B cell (primary cell): ENCODE data around the gene SHISA7. TPM values are rescaled to one million over a fixed set of nuclear protein-coding genes. Genes with fewer than 3 reads are reported as not detected.

Experiments
- ATAC-seq: fragments of 200-7000 bp; cut with Tn5 transposase; one replicate; pipeline ENCODE4 v1.10.0; 2021; ENCODE audit warnings: low read depth, mild to moderate bottlenecking, moderate number of reproducible peaks, moderate library complexity
- CTCF ChIA-PET: fragments of 350-600 bp; sonication (Branson Sonifier 250); formaldehyde crosslinking; loops from one replicate; lab custom pipeline; 2021; ENCODE audit warnings: antibody characterized with exemption, inconsistent platforms; lab: Charles Lee
- POLR2A ChIA-PET: fragments of 350-600 bp; sonication (Branson Sonifier 250); formaldehyde crosslinking; loops from one replicate; lab custom pipeline; 2021; ENCODE audit warnings: antibody characterized with exemption; lab: Charles Lee
- DNase-seq: peaks from one replicate; pipeline ENCODE4 v3.0.0; 2013
- H2AFZ ChIP-seq: 2 replicates; pipeline ENCODE4 v1.6.1; 2012; ENCODE audit warnings: mild to moderate bottlenecking, low read depth, low read length; ENCODE audit not compliant: insufficient read depth, poor library complexity, severe bottlenecking
- H3K27ac ChIP-seq, 2 donors: 1 replicate in 1 of 2; 2 replicates in 1 of 2; pipeline ENCODE4 v1.5.1; 2012 to 2013; ENCODE audit warnings: low read length in 2 of 2, mild to moderate bottlenecking in 2 of 2, moderate library complexity in 1 of 2
- H3K27me3 ChIP-seq, 4 experiments: fragments of 200-600 bp in 1 of 4; sonication (generic) in 1 of 4; replicated peaks in 1 of 4; 1 replicate in 2 of 4; 2 replicates in 2 of 4; pipeline versions ENCODE4 v1.6.1 to v1.7.0; 2013 to 2016; ENCODE audit warnings: low read length in 3 of 4, mild to moderate bottlenecking in 2 of 4, mixed read lengths in 1 of 4, moderate library complexity in 1 of 4; ENCODE audit not compliant: insufficient read depth in 4 of 4, control insufficient read depth in 3 of 4; ENCODE audit errors: control extremely low read depth in 1 of 4
- H3K36me3 ChIP-seq, 2 experiments: replicated peaks in 1 of 2; 1 replicate in 1 of 2; 2 replicates in 1 of 2; pipeline versions ENCODE4 v1.6.1 to v1.7.1; 2013; ENCODE audit warnings: low read length in 1 of 2; ENCODE audit not compliant: insufficient read depth in 2 of 2, control insufficient read depth in 1 of 2; ENCODE audit errors: control extremely low read depth in 1 of 2, extremely low read depth in 1 of 2
- H3K4me1 ChIP-seq, 2 donors: fragments of 200-600 bp in 1 of 2; sonication (generic) in 1 of 2; 1 replicate in 1 of 2; 2 replicates in 1 of 2; pipeline versions ENCODE4 v1.5.1 to v1.6.1; 2013 to 2017; ENCODE audit warnings: low read length in 2 of 2; ENCODE audit not compliant: control insufficient read depth in 2 of 2, insufficient read depth in 2 of 2
- H3K4me2 ChIP-seq: replicated peaks from 2 replicates; pipeline ENCODE3; 2012; ENCODE audit warnings: mild to moderate bottlenecking, low read depth, low read length; ENCODE audit not compliant: poor library complexity, severe bottlenecking
- H3K4me3 ChIP-seq, 5 experiments: fragments of 200-600 bp in 1 of 5; sonication (generic) in 1 of 5; 1 replicate in 3 of 5; 2 replicates in 2 of 5; pipeline versions ENCODE4 v1.5.1 to v1.7.0; 2011 to 2016; ENCODE audit warnings: low read length in 4 of 5, mild to moderate bottlenecking in 4 of 5, low read depth in 2 of 5, control low read depth in 1 of 5, moderate library complexity in 1 of 5; ENCODE audit not compliant: insufficient read depth in 1 of 5; ENCODE audit errors: control extremely low read depth in 1 of 5, extremely low read depth in 1 of 5
- H3K79me2 ChIP-seq: fragments of 200-600 bp; sonication (generic); one replicate; pipeline ENCODE4 v1.6.0; 2016; ENCODE audit warnings: low read length; ENCODE audit not compliant: control insufficient read depth, insufficient read depth
- H3K9ac ChIP-seq: fragments of 200-600 bp; sonication (generic); 2 replicates; pipeline ENCODE4 v1.6.1; 2017; ENCODE audit warnings: mild to moderate bottlenecking, low read length, moderate library complexity
- H3K9me3 ChIP-seq, 3 donors: one replicate each; pipeline versions ENCODE4 v1.6.1 to v1.7.1; 2013; ENCODE audit warnings: low read length in 2 of 3; ENCODE audit not compliant: control insufficient read depth in 2 of 3, insufficient read depth in 1 of 3; ENCODE audit errors: control extremely low read depth in 1 of 3
- H4K20me1 ChIP-seq: 2 replicates; pipeline ENCODE4 v1.6.0; 2012; ENCODE audit warnings: mild to moderate bottlenecking, low read length; ENCODE audit not compliant: insufficient read depth, control insufficient read depth, poor library complexity, severe bottlenecking
- H3K27ac Mint-ChIP-seq: one replicate; pipeline ENCODE4 v1.8.0; 2021; ENCODE audit warnings: mixed read lengths
- H3K27me3 Mint-ChIP-seq: one replicate; pipeline ENCODE4 v1.8.0; 2021; ENCODE audit warnings: mixed read lengths
- H3K4me1 Mint-ChIP-seq: one replicate; pipeline ENCODE4 v1.8.0; 2021; ENCODE audit warnings: mixed read lengths
- H3K4me3 Mint-ChIP-seq: one replicate; pipeline ENCODE4 v1.8.0; 2021; ENCODE audit warnings: mixed read lengths
- H3K9me3 Mint-ChIP-seq: one replicate; pipeline ENCODE4 v1.8.0; 2022; ENCODE audit warnings: mixed read lengths; ENCODE audit not compliant: insufficient read depth
- CTCF ChIP-seq: fragments of 200-600 bp; IDR thresholded peaks from one replicate; pipeline ENCODE4 v1.8.0; 2022; ENCODE audit warnings: antibody characterized with exemption, mild to moderate bottlenecking
- EZH2 ChIP-seq: IDR thresholded peaks from 2 replicates; pipeline ENCODE4 v1.6.1; 2012; ENCODE audit warnings: borderline replicate concordance, low read depth, mild to moderate bottlenecking, moderate library complexity, low read length; ENCODE audit not compliant: insufficient read depth, poor library complexity, severe bottlenecking
- WGBS: methylation state at CpG from one replicate; pipeline ENCODE4 v1.1.5; 2013; ENCODE audit warnings: missing lambda C conversion rate; ENCODE audit not compliant: insufficient coverage; 5-methylcytosine and 5-hydroxymethylcytosine counted together
- intact Hi-C: fragments of 100-400 bp; cut with micrococcal nuclease; formaldehyde crosslinking; loops from one replicate; pipeline ENCODE4 v1.10.0; 2022
- polyA plus RNA-seq: library from polyadenylated mRNA; depleted of rRNA; stranded (reverse); fragments of >200 nt; gene quantifications from 2 replicates; pipeline ENCODE4 v1.2.3, GENCODE V29; 2012
- total RNA-seq, 2 donors: library from RNA; stranded (reverse); fragments of 120-200 nt in 1 of 2; gene quantifications; 1 replicate in 1 of 2; 2 replicates in 1 of 2; pipeline versions ENCODE4 v1.2.3 to v1.2.4, GENCODE V29; 2013 to 2022

SHISA7 gene
- total and polyA plus RNA-seq, 2 donors (not counting 1 experiment from before 2014, with no cell fraction given), result 0.06 TPM; not detected in 1

DNA sequence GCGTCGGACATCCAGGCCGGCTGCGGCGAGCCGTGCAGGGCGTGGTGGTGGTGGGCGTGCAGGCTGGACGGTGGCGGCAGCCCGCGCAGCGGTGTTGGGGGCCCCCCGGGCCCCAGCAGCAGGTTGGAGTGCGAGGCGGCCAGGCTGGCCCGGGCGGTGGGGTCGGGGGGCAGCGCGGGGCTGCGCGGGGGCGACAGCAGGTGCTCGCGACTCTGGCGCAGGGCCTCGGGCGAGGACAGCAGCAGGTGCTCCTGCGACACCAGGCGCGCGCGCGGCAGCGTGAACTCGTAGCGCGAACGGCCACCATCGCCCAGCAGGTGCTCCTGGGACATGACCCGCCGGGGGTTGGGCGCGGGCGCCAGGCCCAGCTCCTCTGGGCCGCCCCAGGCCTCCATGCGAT lies 9.8 kb downstream of the SHISA7 start:
- 17% methylated on average over 48 of the region's 48 CpGs for WGBS
- CTCF ChIA-PET, result no interaction called here

More for the DNA sequence above, 9.8 kb downstream of the SHISA7 start:
- H4K20me1 ChIP-seq, result no peaks in the 10 kb centered on the region
- intact Hi-C loops, result no loop called here
- no peak overlapping the region for H3K4me3 ChIP-seq
- POLR2A ChIA-PET, result no interaction called here
- TF ChIP-seq EZH2 (no peak), CTCF (no peak)
- H3K4me2 ChIP-seq, result no peak overlapping the region
- no peak for ATAC-seq
- Mint-ChIP-seq H3K27ac (no peak overlapping the region), H3K27me3 (peaks cover 52% of the 10 kb centered on the region), H3K4me1 (no peaks in the 10 kb centered on the region), H3K4me3 (no peak overlapping the region), H3K9me3 (no peaks in the 10 kb centered on the region)
- H3K27ac ChIP-seq, result no peak overlapping the region
- H3K79me2 ChIP-seq, result no peaks in the 10 kb centered on the region
- no peak for DNase-seq
- H3K9me3 ChIP-seq, result peaks cover 0 to 20% (median 0%) of the 10 kb centered on the region in 3 donors
- peaks cover 0 to 79% (median 35%) of the 10 kb centered on the region in 4 experiments for H3K27me3 ChIP-seq
- no peaks in the 10 kb centered on the region for H3K4me1 ChIP-seq
- H3K36me3 ChIP-seq, result no peaks in the 10 kb centered on the region
- H2AFZ ChIP-seq, result no peak overlapping the region
- no peak overlapping the region for H3K9ac ChIP-seq
